ACHN (cell line): ENCODE data around the gene BACE1-AS.
A peak's percentile ranks its signal among the peaks of the same experiment; 100 is the strongest.
"Not testable (repeated sequence)": the region's sequence is repeated elsewhere in the genome, so short reads cannot be mapped to it uniquely, and the experiment has no call there.

Experiments
- DNase-seq: peaks from one replicate; pipeline ENCODE4 v3.0.0-alpha.2; 2015
- in situ Hi-C: cut with HindIII; loops from 2 replicates; pipeline ENCODE4 v1.10.0; 2017; ENCODE audit warnings: low sequenced_read_pairs, low pct_ligation_motif_present, low pct_unique_long_range_greater_than_20kb

Gene BACE1-AS

GRCh38 chr11:117314840-117315239 lies 23.7 kb downstream of the BACE1-AS start:
- DNase-seq = no peak
- in situ Hi-C loops = no loop called here

GRCh38 chr11:117315285-117316196 lies 24.4 kb downstream of the BACE1-AS start:
- in situ Hi-C loops = no loop called here
- no peak for DNase-seq

- peak; percentile 84 for DNase-seq
- in situ Hi-C loops = no loop called here
Measured at GRCh38 chr11:117316197-117316961, 25.2 kb downstream of the BACE1-AS start, which contains the start of gene BACE1. Gene BACE1, minus strand, starts transcription at chr11:117316256. Its CDS starts 461 bp downstream, at chr11:117315795.

GRCh38 chr11:117318738-117319137 lies 27.6 kb downstream of the BACE1-AS start:
- in situ Hi-C loops = no loop called here
- no peak for DNase-seq

- in situ Hi-C loops = no loop called here
- no peak for DNase-seq
Measured at GRCh38 chr11:117319214-117319840, 28.2 kb downstream of the BACE1-AS start.

GRCh38 chr11:117327255-117327566 lies 36.1 kb downstream of the BACE1-AS start:
- in situ Hi-C loops, DNase-seq: not testable (repeated sequence)

GRCh38 chr11:117327567-117328374 lies 36.6 kb downstream of the BACE1-AS start, which contains the start of gene CEP164:
Gene CEP164, plus strand, starts transcription at chr11:117327854. Its CDS starts 10,733 bp downstream, at chr11:117338587.
- in situ Hi-C loops = no loop called here

GRCh38 chr11:117328375-117329010 lies 37.3 kb downstream of the BACE1-AS start:
- in situ Hi-C loops = no loop called here
- DNase-seq = peak; percentile 33

More at GRCh38 chr11:117327567-117328374, 36.6 kb downstream of the BACE1-AS start, which contains the start of gene CEP164:
- DNase-seq = peak; percentile 93

GRCh38 chr11:117332843-117333242 lies 41.7 kb downstream of the BACE1-AS start:
- DNase-seq = no peak
- in situ Hi-C loops = no loop called here

- no peak for DNase-seq
- in situ Hi-C loops = no loop called here
Measured at GRCh38 chr11:117333917-117334316, 42.8 kb downstream of the BACE1-AS start.

- in situ Hi-C loops = no loop called here
- no peak for DNase-seq
Measured at GRCh38 chr11:117334896-117335295, 43.8 kb downstream of the BACE1-AS start.

GRCh38 chr11:117335399-117335798 lies 44.3 kb downstream of the BACE1-AS start:
- in situ Hi-C loops = no loop called here
- no peak for DNase-seq

- DNase-seq = no peak
- in situ Hi-C loops = no loop called here
Measured at GRCh38 chr11:117337076-117337475, 45.9 kb downstream of the BACE1-AS start.
